Epithelial cell of esophagus (primary cell): ENCODE results near the gene CNTRL.

Experiments used
- DNase-seq: peaks from one replicate; pipeline ENCODE4 v3.0.0; 2010; ENCODE audit warnings: low read depth
- H3K4me3 ChIP-seq: 2 replicates; pipeline ENCODE4 v1.5.1; 2011; ENCODE audit warnings: mild to moderate bottlenecking, low read length, control low read depth
- TF ChIP-seq, protein P1 (sequence below): IDR thresholded peaks from 2 replicates; pipeline ENCODE4 v1.5.1; 2011; ENCODE audit warnings: low read depth, mild to moderate bottlenecking, low read length, control low read depth, inconsistent platforms; ENCODE audit not compliant: insufficient read depth; ENCODE audit errors: missing control alignments

Gene CNTRL

DNA sequence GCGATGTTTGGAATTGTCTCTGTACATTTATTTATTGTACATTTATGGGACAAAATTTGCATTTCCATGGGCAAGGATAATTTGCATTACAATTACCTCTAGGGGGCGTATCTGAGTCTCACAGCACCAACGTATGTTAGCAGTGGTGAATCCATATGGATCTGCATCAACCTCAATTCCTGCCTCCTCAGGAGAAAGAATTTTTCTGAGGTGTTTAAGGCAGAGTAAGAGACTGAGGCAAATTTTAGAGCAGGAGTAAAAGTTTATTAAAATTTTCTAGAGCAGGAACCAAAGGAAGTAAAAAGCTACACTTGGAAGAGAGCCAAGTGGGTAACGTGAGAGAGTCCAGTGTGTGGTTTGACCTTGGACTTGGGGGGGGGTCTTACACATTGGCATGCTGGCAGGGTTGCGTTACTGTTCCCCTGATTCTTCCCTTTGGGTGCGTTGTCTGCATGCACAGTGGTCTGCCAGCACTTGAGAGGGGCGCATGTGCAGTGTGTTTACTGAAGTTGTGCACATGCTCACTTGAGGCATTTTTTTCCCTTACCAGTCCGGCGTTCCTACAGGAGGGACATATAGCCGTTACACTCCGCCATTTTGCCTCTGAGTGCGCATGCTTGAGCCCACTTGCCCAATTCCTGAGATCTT, 147.9 kb downstream of the CNTRL start:
- TF ChIP-seq, protein P1, sequence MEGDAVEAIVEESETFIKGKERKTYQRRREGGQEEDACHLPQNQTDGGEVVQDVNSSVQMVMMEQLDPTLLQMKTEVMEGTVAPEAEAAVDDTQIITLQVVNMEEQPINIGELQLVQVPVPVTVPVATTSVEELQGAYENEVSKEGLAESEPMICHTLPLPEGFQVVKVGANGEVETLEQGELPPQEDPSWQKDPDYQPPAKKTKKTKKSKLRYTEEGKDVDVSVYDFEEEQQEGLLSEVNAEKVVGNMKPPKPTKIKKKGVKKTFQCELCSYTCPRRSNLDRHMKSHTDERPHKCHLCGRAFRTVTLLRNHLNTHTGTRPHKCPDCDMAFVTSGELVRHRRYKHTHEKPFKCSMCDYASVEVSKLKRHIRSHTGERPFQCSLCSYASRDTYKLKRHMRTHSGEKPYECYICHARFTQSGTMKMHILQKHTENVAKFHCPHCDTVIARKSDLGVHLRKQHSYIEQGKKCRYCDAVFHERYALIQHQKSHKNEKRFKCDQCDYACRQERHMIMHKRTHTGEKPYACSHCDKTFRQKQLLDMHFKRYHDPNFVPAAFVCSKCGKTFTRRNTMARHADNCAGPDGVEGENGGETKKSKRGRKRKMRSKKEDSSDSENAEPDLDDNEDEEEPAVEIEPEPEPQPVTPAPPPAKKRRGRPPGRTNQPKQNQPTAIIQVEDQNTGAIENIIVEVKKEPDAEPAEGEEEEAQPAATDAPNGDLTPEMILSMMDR: peak; percentile 76
- no peak overlapping the region for H3K4me3 ChIP-seq
- DNase-seq: peak; percentile 66

DNA sequence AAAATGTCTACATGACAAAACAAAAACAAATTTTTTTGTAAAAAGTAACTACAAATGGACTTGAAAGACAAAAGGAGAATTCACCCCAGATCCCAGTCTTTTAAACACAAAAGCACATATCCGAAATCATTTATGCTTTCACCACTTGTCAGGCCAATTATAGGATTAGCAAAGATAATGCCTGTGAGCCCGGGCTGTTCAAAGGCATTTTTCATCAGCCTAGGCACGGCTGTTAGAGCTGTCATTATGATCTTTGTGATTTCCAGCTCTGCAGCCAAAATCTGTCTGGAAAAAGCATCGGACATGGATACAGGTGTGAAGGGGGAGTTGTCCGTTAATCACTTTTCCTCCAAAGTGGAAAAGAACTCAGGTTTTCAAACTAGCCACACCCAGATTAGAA, 150.5 kb downstream of the CNTRL start:
- TF ChIP-seq, protein P1: no peak
- no peak for DNase-seq
- no peak overlapping the region for H3K4me3 ChIP-seq

DNA sequence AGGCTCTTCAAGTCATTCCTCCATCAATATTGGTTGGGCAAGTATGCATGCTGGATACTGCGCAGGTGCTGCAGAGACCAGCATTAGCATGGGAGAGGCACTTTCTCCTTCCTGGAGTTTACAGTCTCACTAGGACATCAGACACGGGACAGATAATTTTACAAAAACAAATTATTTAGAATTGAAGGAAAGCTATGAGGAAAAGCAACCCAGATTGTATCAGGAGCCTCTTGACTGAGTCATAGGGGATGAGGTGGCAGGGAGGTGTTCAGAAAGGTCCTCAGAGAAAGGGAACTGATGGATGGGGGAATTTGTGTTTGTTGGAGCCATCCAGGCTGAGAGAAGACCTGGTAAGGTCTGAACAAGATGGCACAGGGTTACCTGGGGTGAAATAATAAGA, 151.4 kb downstream of the CNTRL start:
- TF ChIP-seq, protein P1: no peak
- H3K4me3 ChIP-seq: no peak overlapping the region
- peak; percentile 54 for DNase-seq
